Nephron (organoid): Measurements from ENCODE around the gene LTB4R2.
A peak's percentile ranks its signal among the peaks of the same experiment; 100 is the strongest.
"Not testable (repeated sequence)": the region's sequence is repeated elsewhere in the genome, so short reads cannot be mapped to it uniquely, and the experiment has no call there.

Experiments
- H3K27ac Mint-ChIP-seq, 3 experiments: 2 replicates each; pipeline ENCODE4 v1.8.0; 2020; ENCODE audit warnings: mixed read lengths in 3 of 3, mild to moderate bottlenecking in 2 of 3, moderate library complexity in 1 of 3
- H3K27me3 Mint-ChIP-seq: 2 replicates; pipeline ENCODE4 v1.8.0; 2021; ENCODE audit warnings: low read depth, mild to moderate bottlenecking, moderate library complexity, mixed read lengths
- H3K36me3 Mint-ChIP-seq: 2 replicates; pipeline ENCODE4 v1.8.0; 2020; ENCODE audit warnings: low read depth, mixed read lengths
- H3K4me1 Mint-ChIP-seq: 2 replicates; pipeline ENCODE4 v1.8.0; 2020; ENCODE audit warnings: mixed read lengths
- H3K4me3 Mint-ChIP-seq, 3 experiments: 2 replicates each; pipeline ENCODE4 v1.8.0; 2020; ENCODE audit warnings: mild to moderate bottlenecking in 3 of 3, mixed read lengths in 3 of 3, moderate library complexity in 2 of 3
- H3K9me3 Mint-ChIP-seq: 2 replicates; pipeline ENCODE4 v1.8.0; 2020; ENCODE audit warnings: mixed read lengths
- CTCF ChIP-seq, 3 experiments: fragments of 200-600 bp; sonication (generic); IDR thresholded peaks; one replicate each; pipeline ENCODE4 v1.5.0; 2021; ENCODE audit warnings: antibody characterized with exemption in 3 of 3; ENCODE audit not compliant: unreplicated experiment in 3 of 3

The LTB4R2 gene

GRCh38 chr14:24323341-24323740 lies 13.4 kb downstream of the LTB4R2 start:
- H3K27ac Mint-ChIP-seq, result no peak overlapping the region
- no peaks in the 10 kb centered on the region for H3K36me3 Mint-ChIP-seq
- no peaks in the 10 kb centered on the region for H3K9me3 Mint-ChIP-seq
- H3K4me3 Mint-ChIP-seq, result peak overlapping the region in 1 of 3 experiments; percentile 12
- no peak for TF ChIP-seq CTCF (IDR thresholded peaks at IDR 0.05; ENCODE audit: unreplicated experiment in 3 of 3)
- H3K27me3 Mint-ChIP-seq, result peaks cover 12% of the 10 kb centered on the region
- H3K4me1 Mint-ChIP-seq, result no peaks in the 10 kb centered on the region

- Mint-ChIP-seq H3K27me3 (peaks cover 8% of the 10 kb centered on the region), H3K36me3 (no peaks in the 10 kb centered on the region), H3K4me3 (no peak overlapping the region), H3K27ac (no peak overlapping the region), H3K4me1 (no peaks in the 10 kb centered on the region), H3K9me3 (no peaks in the 10 kb centered on the region)
- TF ChIP-seq CTCF (IDR thresholded peaks at IDR 0.05; ENCODE audit: unreplicated experiment in 3 of 3), result no peak
Measured at GRCh38 chr14:24324024-24324423, 14.1 kb downstream of the LTB4R2 start.

- TF ChIP-seq CTCF (IDR thresholded peaks at IDR 0.05; ENCODE audit: unreplicated experiment in 3 of 3), result no peak
- no peak overlapping the region for H3K27ac Mint-ChIP-seq
Measured at GRCh38 chr14:24325041-24325530, 15.1 kb downstream of the LTB4R2 start.

GRCh38 chr14:24325963-24326362 lies 16.0 kb downstream of the LTB4R2 start:
- TF ChIP-seq CTCF (IDR thresholded peaks at IDR 0.05; ENCODE audit: unreplicated experiment in 3 of 3), result no peak
- Mint-ChIP-seq H3K27me3 (peaks cover 18% of the 10 kb centered on the region), H3K4me1 (no peaks in the 10 kb centered on the region), H3K36me3 (no peaks in the 10 kb centered on the region), H3K4me3 (no peak overlapping the region), H3K9me3 (no peaks in the 10 kb centered on the region), H3K27ac (no peak overlapping the region)

More at GRCh38 chr14:24325041-24325530, 15.1 kb downstream of the LTB4R2 start:
- Mint-ChIP-seq H3K27me3 (peaks cover 9% of the 10 kb centered on the region), H3K36me3 (no peaks in the 10 kb centered on the region), H3K4me1 (no peaks in the 10 kb centered on the region), H3K9me3 (no peaks in the 10 kb centered on the region), H3K4me3 (no peak overlapping the region)

- Mint-ChIP-seq H3K4me3 (no peak overlapping the region), H3K27me3 (peaks cover 28% of the 10 kb centered on the region), H3K36me3 (no peaks in the 10 kb centered on the region), H3K4me1 (peaks cover 4% of the 10 kb centered on the region), H3K9me3 (no peaks in the 10 kb centered on the region), H3K27ac (peak overlapping the region in 1 of 3 experiments; percentile 26)
- no peak for TF ChIP-seq CTCF (IDR thresholded peaks at IDR 0.05; ENCODE audit: unreplicated experiment in 3 of 3)
Measured at GRCh38 chr14:24327303-24327702, 17.4 kb downstream of the LTB4R2 start.

- TF ChIP-seq CTCF (IDR thresholded peaks at IDR 0.05; ENCODE audit: unreplicated experiment in 3 of 3), result peak; percentile 58 to 64 (median 64)
- H3K36me3 Mint-ChIP-seq, H3K9me3 Mint-ChIP-seq, H3K4me3 Mint-ChIP-seq, H3K4me1 Mint-ChIP-seq, H3K27ac Mint-ChIP-seq: not testable (repeated sequence)
- peaks cover 34% of the 10 kb centered on the region for H3K27me3 Mint-ChIP-seq
Measured at GRCh38 chr14:24327914-24328313, 18.0 kb downstream of the LTB4R2 start.
